Suprapubic skin (tissue), 4 donors: ENCODE measurements around the gene ISYNA1.

Source experiments
- EP300 ChIP-seq: sonication (generic); formaldehyde crosslinking; IDR thresholded peaks from one replicate; pipeline ENCODE4 v1.6.1; 2017; ENCODE audit warnings: antibody characterized with exemption
- POLR2A ChIP-seq, 2 donors: fragments of 450-650 bp; IDR thresholded peaks; one replicate each; pipeline ENCODE4 v1.6.1; 2017; ENCODE audit warnings: antibody characterized with exemption in 2 of 2, mild to moderate bottlenecking in 2 of 2, moderate library complexity in 2 of 2
- POLR2AphosphoS5 ChIP-seq, 3 donors: sonication (generic); formaldehyde crosslinking; IDR thresholded peaks; one replicate each; pipeline ENCODE4 v1.6.1; 2017; ENCODE audit warnings: antibody characterized with exemption in 3 of 3
- TF ChIP-seq, protein P1 (sequence below), 2 donors: fragments of 200-600 bp in 1 of 2; fragments of 450-650 bp in 1 of 2; sonication (generic) in 1 of 2; IDR thresholded peaks; one replicate each; pipeline ENCODE4 v1.5.1; 2016 to 2019; ENCODE audit warnings: antibody characterized with exemption in 2 of 2, mild to moderate bottlenecking in 1 of 2, moderate library complexity in 1 of 2

- TF ChIP-seq POLR2A (IDR thresholded peaks at IDR 0.05) = peak in 1 of 2 donors; percentile 22
- TF ChIP-seq, protein P1, sequence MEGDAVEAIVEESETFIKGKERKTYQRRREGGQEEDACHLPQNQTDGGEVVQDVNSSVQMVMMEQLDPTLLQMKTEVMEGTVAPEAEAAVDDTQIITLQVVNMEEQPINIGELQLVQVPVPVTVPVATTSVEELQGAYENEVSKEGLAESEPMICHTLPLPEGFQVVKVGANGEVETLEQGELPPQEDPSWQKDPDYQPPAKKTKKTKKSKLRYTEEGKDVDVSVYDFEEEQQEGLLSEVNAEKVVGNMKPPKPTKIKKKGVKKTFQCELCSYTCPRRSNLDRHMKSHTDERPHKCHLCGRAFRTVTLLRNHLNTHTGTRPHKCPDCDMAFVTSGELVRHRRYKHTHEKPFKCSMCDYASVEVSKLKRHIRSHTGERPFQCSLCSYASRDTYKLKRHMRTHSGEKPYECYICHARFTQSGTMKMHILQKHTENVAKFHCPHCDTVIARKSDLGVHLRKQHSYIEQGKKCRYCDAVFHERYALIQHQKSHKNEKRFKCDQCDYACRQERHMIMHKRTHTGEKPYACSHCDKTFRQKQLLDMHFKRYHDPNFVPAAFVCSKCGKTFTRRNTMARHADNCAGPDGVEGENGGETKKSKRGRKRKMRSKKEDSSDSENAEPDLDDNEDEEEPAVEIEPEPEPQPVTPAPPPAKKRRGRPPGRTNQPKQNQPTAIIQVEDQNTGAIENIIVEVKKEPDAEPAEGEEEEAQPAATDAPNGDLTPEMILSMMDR (IDR thresholded peaks at IDR 0.05) = no peak
- peak; percentile 96 for TF ChIP-seq EP300
- peak in 1 of 3 donors; percentile 93 for TF ChIP-seq POLR2AphosphoS5 (IDR thresholded peaks at IDR 0.05)
Observed at GRCh38 chr19:18480006-18480691, 42.2 kb upstream of the ISYNA1 start.
